ENCODE measurements around the gene RNF151. TPM values are rescaled to one million over a fixed set of nuclear protein-coding genes. Genes with fewer than 3 reads are reported as not detected.
A peak's percentile ranks its signal among the peaks of the same experiment; 100 is the strongest.
"Not testable (repeated sequence)": the region's sequence is repeated elsewhere in the genome, so short reads cannot be mapped to it uniquely, and the experiment has no call there.

Gene RNF151
- polyA plus RNA-seq, 1 donor, result not detected

DNA sequence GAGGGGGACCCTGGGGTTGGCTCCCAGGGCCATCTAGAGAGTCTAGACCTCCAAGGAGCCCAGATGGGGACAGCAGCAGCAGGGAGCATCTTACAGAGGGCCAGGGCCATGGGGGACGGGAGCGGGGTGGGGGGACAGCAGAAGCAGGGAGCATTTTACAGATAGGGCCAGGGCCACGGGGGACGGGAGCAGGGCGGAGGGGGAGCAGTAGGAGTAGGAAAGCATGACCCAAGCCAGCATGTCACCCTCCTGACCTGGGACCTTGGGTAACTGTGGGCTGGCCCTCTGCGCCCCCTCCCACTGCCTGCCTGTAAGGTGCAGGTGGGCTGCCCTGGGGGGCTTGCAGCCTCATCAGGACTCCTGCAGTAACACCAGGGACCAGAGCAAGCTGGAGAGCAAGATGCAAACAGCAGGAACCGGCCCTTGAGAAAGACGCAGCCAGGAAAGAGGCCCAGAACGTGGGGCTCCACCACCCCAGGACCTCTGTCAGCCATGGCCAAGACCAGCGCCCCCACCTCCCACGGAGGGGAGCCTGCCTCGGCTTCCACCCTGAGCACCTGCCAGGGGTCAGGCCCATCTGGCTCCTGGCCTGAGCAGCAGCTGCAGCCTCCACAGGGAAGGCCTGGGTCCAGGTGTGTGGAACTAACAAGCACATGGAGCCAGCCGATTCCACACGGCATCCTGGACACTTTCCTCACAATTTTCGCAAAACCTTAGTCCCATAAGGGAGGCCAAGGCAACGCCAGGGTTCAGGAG, 40.6 kb downstream of the RNF151 start:
- no peak for DNase-seq (ENCODE audit: low read depth)

DNA sequence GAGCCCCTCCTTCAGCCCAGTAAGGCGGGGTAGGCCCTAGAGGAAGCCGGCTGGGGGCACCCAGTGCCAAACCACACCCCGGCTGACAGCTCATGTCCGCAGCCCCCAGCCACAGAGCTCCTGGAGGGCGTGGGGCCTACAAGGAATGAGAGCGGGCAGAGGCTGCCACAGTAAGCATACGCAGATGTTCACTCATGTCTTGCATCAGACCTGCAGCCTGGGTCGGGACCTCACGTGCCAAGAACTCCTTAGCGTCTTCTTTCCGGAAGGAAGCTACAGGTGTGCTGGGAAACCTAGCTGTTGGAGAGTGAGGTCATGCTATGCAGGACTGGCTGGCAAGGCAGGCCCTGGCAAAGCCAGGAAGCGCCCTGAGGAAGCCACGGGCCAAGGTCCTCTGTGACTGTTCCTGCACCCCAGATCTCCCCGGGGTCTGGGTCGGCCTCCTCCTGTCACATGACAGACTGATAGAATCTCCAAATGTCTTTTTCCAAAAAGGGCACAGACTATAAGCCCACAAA, 41.4 kb downstream of the RNF151 start:
- no peak for DNase-seq (ENCODE audit: low read depth)

DNA sequence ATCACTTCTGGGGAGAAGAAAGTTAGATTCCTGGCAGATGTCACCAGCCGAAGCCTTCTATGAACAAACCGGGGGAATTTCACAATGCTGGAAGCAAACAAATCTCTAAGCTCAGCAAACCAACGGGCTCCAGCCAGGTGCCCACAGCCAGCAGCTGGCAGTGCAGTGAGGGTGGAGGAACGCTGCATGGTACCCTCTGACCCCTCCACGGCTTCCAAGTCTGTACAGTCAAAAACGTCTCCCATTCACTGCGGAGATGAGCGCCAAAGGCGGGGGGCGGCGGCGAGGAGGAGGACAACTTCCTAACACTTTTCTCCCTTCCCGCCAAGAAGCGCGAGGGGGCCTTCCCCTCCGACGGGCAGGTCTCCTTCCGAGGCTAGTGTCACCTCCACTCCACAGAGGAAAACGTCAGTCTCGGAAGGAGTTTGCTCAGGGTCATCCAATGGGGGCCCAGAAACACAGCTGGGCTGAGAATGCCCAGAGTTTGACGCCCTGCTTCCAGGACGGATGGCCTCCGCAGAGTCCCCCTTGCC, 42.0 kb downstream of the RNF151 start:
- DNase-seq (ENCODE audit: low read depth), result no peak

DNA sequence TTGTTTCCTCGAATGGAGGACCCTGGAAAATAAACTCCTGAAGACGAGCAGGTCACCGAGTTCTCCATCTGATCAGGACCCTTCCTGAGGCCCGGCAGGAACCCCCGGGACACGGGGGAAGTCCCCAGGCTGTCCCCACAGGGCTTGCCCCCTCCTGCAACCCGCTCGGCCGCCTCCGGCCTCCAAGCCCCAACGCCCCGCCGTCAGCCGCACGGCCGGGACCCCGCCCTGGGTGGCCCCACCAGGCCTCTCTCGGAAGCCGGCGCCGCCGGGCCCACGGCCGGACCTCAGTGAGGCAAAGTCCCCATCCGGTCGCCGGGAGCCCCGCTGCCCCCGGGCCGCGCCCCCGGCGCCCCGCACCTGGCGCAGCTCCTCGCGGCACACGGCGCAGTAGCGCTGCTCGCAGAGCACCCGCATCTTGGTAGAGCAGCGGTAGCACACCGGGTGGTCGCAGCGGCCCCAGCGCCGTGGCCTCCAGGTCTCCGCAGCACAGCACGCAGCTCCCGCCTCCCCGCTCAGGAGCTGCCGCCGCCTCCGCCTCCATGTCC, 42.6 kb downstream of the RNF151 start:
- no peak for DNase-seq (ENCODE audit: low read depth)

GRCh38 chr16:2009791-2010510, 43.3 kb downstream of the RNF151 start, which contains the start of gene ZNF598:
TSS of gene ZNF598 (minus strand) at chr16:2009821.
- DNase-seq (ENCODE audit: low read depth), result peak; percentile 66

DNA sequence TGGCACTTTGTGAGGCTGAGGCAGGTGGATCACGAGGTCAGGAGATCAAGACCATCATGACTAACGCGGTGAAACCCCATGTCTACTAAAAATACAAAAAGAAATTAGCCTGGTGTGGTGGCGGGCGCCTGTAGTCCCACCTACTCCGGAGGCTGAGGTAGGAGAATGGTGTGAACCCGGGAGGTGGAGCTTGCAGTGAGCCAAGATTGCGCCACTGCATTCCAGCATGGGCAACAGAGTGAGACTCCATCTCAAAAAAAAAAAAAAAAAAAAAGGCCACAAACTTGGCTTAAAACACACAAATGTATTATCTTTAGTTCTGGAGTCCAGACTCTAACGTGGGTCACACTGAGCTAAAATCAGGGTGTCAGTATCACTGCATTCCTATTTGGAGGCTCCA, 45.1 kb downstream of the RNF151 start:
- DNase-seq (ENCODE audit: low read depth), result not testable (repeated sequence)

GRCh38 chr16:2013527-2013926, 46.9 kb downstream of the RNF151 start:
- DNase-seq (ENCODE audit: low read depth), result no peak

DNA sequence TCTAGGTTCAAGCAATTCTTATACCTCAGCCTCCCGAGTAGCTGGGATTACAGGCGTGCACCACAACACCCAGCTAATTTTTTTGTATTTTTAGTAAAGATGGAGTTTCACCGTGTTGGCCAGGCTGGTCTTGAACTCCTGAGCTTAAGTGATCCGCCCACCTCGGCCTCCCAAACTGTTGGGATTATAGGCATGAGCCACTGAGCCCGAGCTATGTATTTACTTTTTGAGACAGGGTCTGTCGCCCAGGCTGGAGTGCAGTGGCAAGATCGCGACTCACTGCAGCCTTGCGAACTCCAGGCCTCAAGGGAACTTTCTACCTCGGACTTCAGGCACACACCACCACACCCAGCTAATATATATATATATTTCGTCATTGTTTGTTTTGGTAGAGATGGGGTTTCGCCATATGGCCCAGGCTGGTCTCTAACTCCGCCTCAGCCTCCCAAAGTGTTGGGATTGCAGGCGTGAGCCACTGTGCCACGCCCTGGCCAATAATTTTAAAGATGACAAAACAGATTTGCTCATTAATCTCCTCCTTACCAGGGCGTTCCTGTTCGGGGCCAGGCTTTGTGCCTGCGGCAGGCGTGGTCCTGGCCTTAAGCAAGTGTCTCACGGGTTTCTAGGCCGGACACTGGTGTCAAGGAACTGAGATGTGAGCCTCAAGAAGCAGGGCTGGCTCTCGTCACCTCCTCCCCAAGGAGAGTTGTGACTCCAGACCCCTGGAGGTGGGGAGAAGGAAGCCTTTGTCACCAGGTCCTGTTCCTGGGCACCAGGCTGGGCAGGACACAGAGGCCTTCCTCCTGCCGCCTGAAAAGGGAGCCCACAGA, 48.7 kb downstream of the RNF151 start:
- no peak for DNase-seq (ENCODE audit: low read depth)

GRCh38 chr16:2015947-2016208, 49.2 kb downstream of the RNF151 start:
- no peak for DNase-seq (ENCODE audit: low read depth)

- no peak for DNase-seq (ENCODE audit: low read depth)
These were observed 49.8 kb downstream of the RNF151 start for GRCh38 chr16:2016407-2016922.

Other genes with a start within 250 kb of the RNF151 start
- gene NME3, start 195.3 kb upstream of the RNF151 start, polyA plus RNA-seq (ENCODE audit: insufficient read length), result 19.5 TPM
- 5.7 TPM for gene EME2, start 194.0 kb upstream of the RNF151 start, polyA plus RNA-seq (ENCODE audit: insufficient read length)
- gene MRPS34, start 193.7 kb upstream of the RNF151 start, polyA plus RNA-seq (ENCODE audit: insufficient read length), result 42.5 TPM
- gene SPSB3, start 184.3 kb upstream of the RNF151 start, polyA plus RNA-seq (ENCODE audit: insufficient read length), result 24.6 TPM
- gene NUBP2, start 183.9 kb upstream of the RNF151 start, polyA plus RNA-seq (ENCODE audit: insufficient read length), result 36.9 TPM
- gene IGFALS, start 173.2 kb upstream of the RNF151 start, polyA plus RNA-seq (ENCODE audit: insufficient read length), result 0.44 TPM
- 44.3 TPM for gene HAGH, start 140.0 kb upstream of the RNF151 start, polyA plus RNA-seq (ENCODE audit: insufficient read length)
- 21.3 TPM for gene FAHD1, start 139.7 kb upstream of the RNF151 start, polyA plus RNA-seq (ENCODE audit: insufficient read length)
- 0.57 TPM for gene MEIOB, start 94.7 kb upstream of the RNF151 start, polyA plus RNA-seq (ENCODE audit: insufficient read length)
- not detected for gene HS3ST6, start 48.4 kb upstream of the RNF151 start, polyA plus RNA-seq (ENCODE audit: insufficient read length)
- gene MSRB1, start 23.7 kb upstream of the RNF151 start, polyA plus RNA-seq (ENCODE audit: insufficient read length), result 38.3 TPM
- 56.0 TPM for gene RPL3L, start 12.2 kb upstream of the RNF151 start, polyA plus RNA-seq (ENCODE audit: insufficient read length)
- 121 TPM for gene NDUFB10, start 7.3 kb upstream of the RNF151 start, polyA plus RNA-seq (ENCODE audit: insufficient read length)
- 3,325 TPM for gene RPS2, start 2.0 kb upstream of the RNF151 start, polyA plus RNA-seq (ENCODE audit: insufficient read length)
- 28.4 TPM for gene TBL3, start 5.2 kb downstream of the RNF151 start, polyA plus RNA-seq (ENCODE audit: insufficient read length)
- 1.4 TPM for gene NOXO1, start 14.6 kb downstream of the RNF151 start, polyA plus RNA-seq (ENCODE audit: insufficient read length)
- 16.2 TPM for gene GFER, start 17.3 kb downstream of the RNF151 start, polyA plus RNA-seq (ENCODE audit: insufficient read length)
- gene SYNGR3, start 23.1 kb downstream of the RNF151 start, polyA plus RNA-seq (ENCODE audit: insufficient read length), result 1.4 TPM
- 24.9 TPM for gene ZNF598, start 43.0 kb downstream of the RNF151 start, polyA plus RNA-seq (ENCODE audit: insufficient read length)
- 1.1 TPM for gene NPW, start 52.9 kb downstream of the RNF151 start, polyA plus RNA-seq (ENCODE audit: insufficient read length)
- 36.7 TPM for gene NHERF2, start 60.0 kb downstream of the RNF151 start, polyA plus RNA-seq (ENCODE audit: insufficient read length)
- 11.2 TPM for gene NTHL1, start 81.0 kb downstream of the RNF151 start, polyA plus RNA-seq (ENCODE audit: insufficient read length)
- 70.4 TPM for gene TSC2, start 81.1 kb downstream of the RNF151 start, polyA plus RNA-seq (ENCODE audit: insufficient read length)
- 140 TPM for gene PKD1, start 169.0 kb downstream of the RNF151 start, polyA plus RNA-seq (ENCODE audit: insufficient read length)
- 1.0 TPM for gene RAB26, start 181.8 kb downstream of the RNF151 start, polyA plus RNA-seq (ENCODE audit: insufficient read length)
- 43.7 TPM for gene TRAF7, start 188.9 kb downstream of the RNF151 start, polyA plus RNA-seq (ENCODE audit: insufficient read length)
- 2.3 TPM for gene CASKIN1, start 229.7 kb downstream of the RNF151 start, polyA plus RNA-seq (ENCODE audit: insufficient read length)
- gene MLST8, start 238.6 kb downstream of the RNF151 start, polyA plus RNA-seq (ENCODE audit: insufficient read length), result 29.2 TPM
- 6.2 TPM for gene BRICD5, start 244.0 kb downstream of the RNF151 start, polyA plus RNA-seq (ENCODE audit: insufficient read length)
- gene PGP, start 248.0 kb downstream of the RNF151 start, polyA plus RNA-seq (ENCODE audit: insufficient read length), result 15.4 TPM

Data from forelimb muscle (tissue), 1 donor.